ENCODE measurements around the gene SCNN1A.

- no peak for TF ChIP-seq CTCF (conservative IDR thresholded peaks at IDR 0.05; ENCODE audit: low read depth, low read length)
- no peak for TF ChIP-seq EZH2 (IDR thresholded peaks at IDR 0.05; ENCODE audit: low read length, unreplicated experiment)
- TF ChIP-seq EZH2phosphoT487 (IDR thresholded peaks at IDR 0.05; ENCODE audit: borderline replicate concordance, low read length), result no peak
These were observed 37.4 kb downstream of the SCNN1A start for GRCh38 chr12:6337958-6338433.

Data from PC-3 (cell line).